ENCODE measurements around the gene LMBRD1. TPM values are rescaled to one million over a fixed set of nuclear protein-coding genes. Genes with fewer than 3 reads are reported as not detected.

The LMBRD1 gene
- polyA plus RNA-seq, 1 donor (not counting 4 experiments of a cell fraction or from before 2014, with no cell fraction given): 30.1 TPM

DNA sequence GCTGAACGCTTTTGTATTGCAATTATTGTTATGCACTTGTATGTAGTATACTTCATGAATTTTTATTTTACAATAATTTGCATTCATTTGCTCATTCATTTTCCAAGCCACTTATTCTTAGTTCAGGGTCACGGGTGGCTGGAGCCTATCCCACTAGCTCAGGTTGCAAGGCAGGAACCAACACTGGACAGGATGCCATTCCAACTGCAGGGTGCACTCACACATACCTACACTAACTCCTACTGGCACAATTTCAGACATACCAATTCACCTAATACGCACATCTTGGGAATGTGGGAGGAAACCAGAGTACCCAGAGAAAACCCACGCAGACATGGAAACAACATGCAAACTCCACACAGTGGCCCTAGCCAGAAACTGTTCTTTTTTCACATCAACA is 61.8 kb downstream of the LMBRD1 start:
- no peak for FAIRE-seq
- no peak for TF ChIP-seq EZH2 (IDR thresholded peaks at IDR 0.05; ENCODE audit: low read length)
- TF ChIP-seq, protein P1, sequence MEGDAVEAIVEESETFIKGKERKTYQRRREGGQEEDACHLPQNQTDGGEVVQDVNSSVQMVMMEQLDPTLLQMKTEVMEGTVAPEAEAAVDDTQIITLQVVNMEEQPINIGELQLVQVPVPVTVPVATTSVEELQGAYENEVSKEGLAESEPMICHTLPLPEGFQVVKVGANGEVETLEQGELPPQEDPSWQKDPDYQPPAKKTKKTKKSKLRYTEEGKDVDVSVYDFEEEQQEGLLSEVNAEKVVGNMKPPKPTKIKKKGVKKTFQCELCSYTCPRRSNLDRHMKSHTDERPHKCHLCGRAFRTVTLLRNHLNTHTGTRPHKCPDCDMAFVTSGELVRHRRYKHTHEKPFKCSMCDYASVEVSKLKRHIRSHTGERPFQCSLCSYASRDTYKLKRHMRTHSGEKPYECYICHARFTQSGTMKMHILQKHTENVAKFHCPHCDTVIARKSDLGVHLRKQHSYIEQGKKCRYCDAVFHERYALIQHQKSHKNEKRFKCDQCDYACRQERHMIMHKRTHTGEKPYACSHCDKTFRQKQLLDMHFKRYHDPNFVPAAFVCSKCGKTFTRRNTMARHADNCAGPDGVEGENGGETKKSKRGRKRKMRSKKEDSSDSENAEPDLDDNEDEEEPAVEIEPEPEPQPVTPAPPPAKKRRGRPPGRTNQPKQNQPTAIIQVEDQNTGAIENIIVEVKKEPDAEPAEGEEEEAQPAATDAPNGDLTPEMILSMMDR (optimal IDR thresholded peaks at IDR 0.05 in 1 of 3, IDR thresholded peaks at IDR 0.05 in 1 of 3, conservative IDR thresholded peaks at IDR 0.05 in 1 of 3; ENCODE audit: extremely low read depth in 1 of 3, insufficient read depth in 2 of 3, low read length in 3 of 3): no peak
- dilution Hi-C loops (cut with MboI; ENCODE audit: extremely low pct_ligation_motif_present, low sequenced_read_pairs): no loop called here
- H3K4me2 ChIP-seq (ENCODE audit: control insufficient read depth, extremely low read depth, insufficient read depth, low read depth, low read length): no peak overlapping the region
- H3K9me3 ChIP-seq (ENCODE audit: control insufficient read depth, low read depth, low read length): no peaks in the 10 kb centered on the region
- H3K27me3 ChIP-seq (ENCODE audit: control insufficient read depth, extremely low read depth, insufficient read depth, low read length): no peaks in the 10 kb centered on the region
- no peaks in the 10 kb centered on the region for H3K36me3 ChIP-seq (ENCODE audit: control insufficient read depth in 2 of 2, extremely low read depth in 1 of 2, insufficient read depth in 2 of 2, low read length in 2 of 2)
- no peak overlapping the region for H3K4me3 ChIP-seq (ENCODE audit: control insufficient read depth in 2 of 3, extremely low read depth in 1 of 3, insufficient read depth in 2 of 3, low read depth in 1 of 3, low read length in 3 of 3)
- no peak for DNase-seq (ENCODE audit: low read depth, low spot score)
- H3K9me1 ChIP-seq (ENCODE audit: control insufficient read depth, extremely low read depth, insufficient read depth, low read length): no peaks in the 10 kb centered on the region
- H2AFZ ChIP-seq (ENCODE audit: control insufficient read depth, low read length): no peak overlapping the region
- no peak overlapping the region for H3K9ac ChIP-seq (ENCODE audit: control insufficient read depth, extremely low read depth, insufficient read depth, low read length)
- H3K4me1 ChIP-seq (ENCODE audit: control insufficient read depth, extremely low read depth, insufficient read depth, low read length): no peaks in the 10 kb centered on the region
- no peaks in the 10 kb centered on the region for H4K20me1 ChIP-seq (ENCODE audit: control insufficient read depth, extremely low read depth, insufficient read depth, low read length)
- H3K27ac ChIP-seq (ENCODE audit: control insufficient read depth, insufficient read depth, low read length): no peak overlapping the region
- H3K79me2 ChIP-seq (ENCODE audit: control insufficient read depth, insufficient read depth, low read length): no peaks in the 10 kb centered on the region

DNA sequence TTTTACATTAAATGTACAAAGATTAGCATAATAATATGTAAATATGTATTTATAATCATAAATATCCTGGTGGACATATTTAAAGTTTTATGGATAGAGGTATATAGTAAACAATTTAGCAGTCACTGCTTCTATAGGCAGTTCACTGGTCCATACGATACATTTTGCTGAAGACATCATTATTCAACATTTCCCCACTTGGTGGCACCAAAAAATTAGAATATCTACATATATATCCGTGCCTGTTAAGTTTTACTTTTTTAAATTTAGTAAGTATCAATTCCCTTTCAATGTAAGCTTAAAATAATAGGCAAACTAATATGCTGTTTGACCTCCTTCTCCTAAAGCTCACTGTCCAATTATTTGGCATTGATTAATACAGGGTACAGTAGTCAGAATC is 64.2 kb downstream of the LMBRD1 start:
- H3K9me3 ChIP-seq (ENCODE audit: control insufficient read depth, low read depth, low read length): no peaks in the 10 kb centered on the region
- no peak overlapping the region for H3K27ac ChIP-seq (ENCODE audit: control insufficient read depth, insufficient read depth, low read length)
- no peaks in the 10 kb centered on the region for H3K36me3 ChIP-seq (ENCODE audit: control insufficient read depth in 2 of 2, extremely low read depth in 1 of 2, insufficient read depth in 2 of 2, low read length in 2 of 2)
- no peak overlapping the region for H3K4me2 ChIP-seq (ENCODE audit: control insufficient read depth, extremely low read depth, insufficient read depth, low read depth, low read length)
- TF ChIP-seq, protein P1 (optimal IDR thresholded peaks at IDR 0.05 in 1 of 3, IDR thresholded peaks at IDR 0.05 in 1 of 3, conservative IDR thresholded peaks at IDR 0.05 in 1 of 3; ENCODE audit: extremely low read depth in 1 of 3, insufficient read depth in 2 of 3, low read length in 3 of 3): no peak
- TF ChIP-seq EZH2 (IDR thresholded peaks at IDR 0.05; ENCODE audit: low read length): no peak
- H4K20me1 ChIP-seq (ENCODE audit: control insufficient read depth, extremely low read depth, insufficient read depth, low read length): no peaks in the 10 kb centered on the region
- no peaks in the 10 kb centered on the region for H3K4me1 ChIP-seq (ENCODE audit: control insufficient read depth, extremely low read depth, insufficient read depth, low read length)
- DNase-seq (ENCODE audit: low read depth, low spot score): no peak
- H2AFZ ChIP-seq (ENCODE audit: control insufficient read depth, low read length): no peak overlapping the region
- dilution Hi-C loops (cut with MboI; ENCODE audit: extremely low pct_ligation_motif_present, low sequenced_read_pairs): no loop called here
- H3K79me2 ChIP-seq (ENCODE audit: control insufficient read depth, insufficient read depth, low read length): no peaks in the 10 kb centered on the region
- H3K9me1 ChIP-seq (ENCODE audit: control insufficient read depth, extremely low read depth, insufficient read depth, low read length): no peaks in the 10 kb centered on the region
- FAIRE-seq: no peak
- no peaks in the 10 kb centered on the region for H3K27me3 ChIP-seq (ENCODE audit: control insufficient read depth, extremely low read depth, insufficient read depth, low read length)
- no peak overlapping the region for H3K4me3 ChIP-seq (ENCODE audit: control insufficient read depth in 2 of 3, extremely low read depth in 1 of 3, insufficient read depth in 2 of 3, low read depth in 1 of 3, low read length in 3 of 3)
- no peak overlapping the region for H3K9ac ChIP-seq (ENCODE audit: control insufficient read depth, extremely low read depth, insufficient read depth, low read length)
